SK-N-MC (cell line): Measurements from ENCODE around the gene ZNF576.

Source experiments
- DNase-seq: peaks from one replicate; pipeline ENCODE4 v3.0.0-alpha.2; 2011; ENCODE audit warnings: low read depth, low spot score
- H3K27ac ChIP-seq: fragments of 200-600 bp; sonication (generic); 2 replicates; pipeline ENCODE4 v1.5.1; 2016; ENCODE audit warnings: mixed run types
- H3K36me3 ChIP-seq: fragments of 200-600 bp; sonication (generic); 2 replicates; pipeline ENCODE4 v1.6.1; 2017; ENCODE audit warnings: antibody characterized with exemption, low read length, mixed read lengths; ENCODE audit not compliant: insufficient read depth
- H3K4me3 ChIP-seq: fragments of 200-600 bp; sonication (generic); 2 replicates; pipeline ENCODE4 v1.5.1; 2016
- H3K9ac ChIP-seq: fragments of 200-600 bp; sonication (generic); 2 replicates; pipeline ENCODE4 v1.8.0; 2017; ENCODE audit warnings: mixed run types, mixed read lengths; ENCODE audit not compliant: insufficient read length
- H3K9me3 ChIP-seq: fragments of 200-600 bp; sonication (generic); 2 replicates; pipeline ENCODE4 v1.6.1; 2017; ENCODE audit warnings: low read depth, mild to moderate bottlenecking, antibody characterized with exemption, low read length, moderate library complexity, mixed read lengths
- EZH2 ChIP-seq: fragments of 200-600 bp; sonication (generic); IDR thresholded peaks from one replicate; pipeline ENCODE4 v1.6.1; 2017; ENCODE audit warnings: antibody characterized with exemption
- FOXP2 ChIP-seq: optimal IDR thresholded peaks from 2 replicates; pipeline ENCODE3; 2011; ENCODE audit warnings: mild to moderate bottlenecking, moderate library complexity; ENCODE audit not compliant: insufficient read depth; ENCODE audit errors: extremely low read length, control extremely low read depth
- POLR2AphosphoS5 ChIP-seq: IDR thresholded peaks from 2 replicates; pipeline ENCODE4 v1.6.1; 2012; ENCODE audit warnings: mild to moderate bottlenecking, low read depth, low read length, borderline replicate concordance

ZNF576 gene

DNA sequence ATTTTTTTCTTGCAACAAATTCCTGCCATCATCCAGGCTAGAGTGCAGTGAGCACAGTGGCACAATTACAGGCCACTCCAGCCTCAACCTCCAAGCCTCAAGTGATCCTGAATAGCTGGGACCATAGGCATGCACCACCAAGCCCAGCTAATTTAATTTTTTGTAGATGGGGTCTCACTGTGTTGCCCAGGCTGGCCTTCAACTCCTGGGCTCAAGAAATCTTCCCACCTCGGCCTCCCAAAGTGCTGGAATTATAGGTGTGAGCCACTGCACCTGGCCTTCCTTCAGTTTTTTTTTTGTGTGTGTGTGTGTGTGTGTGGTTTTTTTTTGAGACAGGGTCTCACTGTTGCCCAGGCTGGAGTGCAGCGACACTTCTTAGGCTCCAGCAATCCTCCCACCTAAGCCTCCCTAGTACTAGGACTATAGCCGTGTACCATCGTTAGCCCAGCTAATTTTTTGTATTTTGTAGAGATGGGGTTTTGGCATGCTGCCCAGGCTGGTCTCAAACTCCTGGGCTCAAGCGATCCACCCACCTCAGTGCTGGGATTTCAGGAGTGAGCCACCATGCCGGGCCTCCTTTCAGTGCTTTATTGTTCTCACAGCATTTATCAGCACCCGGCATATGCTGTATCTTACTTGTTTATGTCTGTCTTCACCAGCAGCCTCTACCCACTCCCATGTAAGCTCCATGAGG, 9.6 kb downstream of the ZNF576 start:
- Histone ChIP-seq H3K9me3 (no peaks in the 10 kb centered on the region), H3K36me3 (peaks cover 19% of the 10 kb centered on the region; the same call in 1 of the 2 replicates), H3K4me3 (no peak overlapping the region), H3K27ac (no peak overlapping the region), H3K9ac (no peak overlapping the region)
- DNase-seq, result no peak
- no peak for TF ChIP-seq EZH2
- no peak for TF ChIP-seq FOXP2
- TF ChIP-seq POLR2AphosphoS5, result no peak

DNA sequence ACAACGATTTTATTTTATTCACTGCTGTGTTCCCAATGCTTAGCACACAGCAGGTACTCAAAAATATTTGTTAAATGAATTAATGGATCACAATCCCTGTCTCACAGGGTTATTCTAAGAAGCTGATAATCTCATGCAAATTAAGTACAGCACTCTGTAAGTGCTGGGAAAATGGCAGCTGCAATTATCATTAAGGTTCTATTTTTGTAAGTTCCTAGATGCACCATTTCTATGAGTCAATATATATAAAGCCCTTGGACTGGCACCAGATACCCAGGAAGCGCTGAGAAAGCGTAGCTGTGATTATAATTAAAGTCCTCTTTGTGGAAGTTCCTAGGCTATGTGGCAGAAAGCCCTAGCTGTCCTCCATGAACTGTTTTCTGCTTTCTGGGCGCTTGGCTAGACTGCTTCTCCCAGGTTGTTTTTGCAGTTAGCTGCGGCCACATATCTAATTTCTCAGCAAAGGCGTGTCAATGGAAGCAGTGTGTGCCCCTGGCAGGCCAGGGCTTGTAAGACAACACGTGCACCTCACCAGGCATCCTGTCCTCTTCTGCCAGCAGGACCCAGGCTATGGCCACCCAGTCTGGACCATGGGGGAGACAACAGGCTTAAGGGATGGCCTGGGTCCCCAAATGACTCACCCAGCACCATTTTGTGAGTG, 10.3 kb downstream of the ZNF576 start:
- H3K36me3 ChIP-seq, result peaks cover 16% of the 10 kb centered on the region; the same call in 1 of the 2 replicates
- no peaks in the 10 kb centered on the region for H3K9me3 ChIP-seq
- no peak overlapping the region for H3K27ac ChIP-seq

DNA sequence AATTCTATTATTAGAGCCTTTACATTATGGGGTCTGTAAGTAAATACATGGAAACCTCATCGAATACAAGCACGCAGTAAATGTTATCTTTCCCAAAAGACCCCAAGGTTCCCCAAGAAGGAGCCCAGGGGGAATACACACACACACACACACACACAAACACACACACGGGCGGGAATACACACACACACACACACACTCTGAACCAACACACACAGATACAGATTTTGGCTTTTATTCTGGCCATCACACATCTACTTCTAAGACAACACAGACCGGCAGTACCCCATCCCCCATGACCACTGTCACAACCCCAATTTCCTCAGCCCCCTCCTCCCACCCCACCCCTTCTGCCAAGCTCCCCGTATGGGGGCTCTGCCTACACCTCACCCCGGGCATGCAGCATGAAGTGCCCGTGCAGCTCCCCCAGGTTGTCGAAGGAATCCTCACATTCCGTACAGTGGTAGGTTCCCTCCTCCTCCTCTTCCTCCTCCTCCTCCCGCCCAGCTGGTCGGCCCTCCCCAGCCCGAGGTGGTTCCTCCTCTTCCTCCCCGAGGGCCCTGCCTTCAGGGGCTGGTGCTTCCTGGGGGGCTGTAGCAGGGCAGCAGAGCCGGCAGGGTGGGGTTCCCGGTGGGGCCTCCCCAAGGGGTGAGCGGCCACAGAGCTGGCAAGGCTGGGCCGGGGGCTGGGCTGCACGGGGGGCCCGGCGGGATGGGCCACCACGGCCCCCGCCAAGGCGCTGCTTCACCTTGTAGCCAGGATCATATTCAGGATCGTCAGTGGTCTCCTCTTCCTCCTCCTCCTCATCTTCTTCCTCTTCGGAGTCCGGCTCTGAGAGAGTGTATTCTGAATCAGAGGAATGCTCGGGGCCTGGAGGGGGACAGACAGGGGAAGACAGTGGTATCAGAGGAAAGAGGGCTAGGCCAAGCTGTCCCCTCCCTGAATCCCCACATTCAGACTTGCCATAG, 11.1 kb downstream of the ZNF576 start:
- TF ChIP-seq POLR2AphosphoS5, result no peak
- no peak for TF ChIP-seq FOXP2
- TF ChIP-seq EZH2, result no peak
- no peak overlapping the region for H3K27ac ChIP-seq

More for the DNA sequence above, 10.3 kb downstream of the ZNF576 start:
- no peak for TF ChIP-seq EZH2
- no peak for TF ChIP-seq POLR2AphosphoS5
- no peak for TF ChIP-seq FOXP2
- Histone ChIP-seq H3K9ac (no peak overlapping the region), H3K4me3 (no peak overlapping the region)
- no peak for DNase-seq

GRCh38 chr19:43609872-43610271, 13.5 kb downstream of the ZNF576 start:
- H3K36me3 ChIP-seq, result peaks cover 34% of the 10 kb centered on the region; the same call in 1 of the 2 replicates
- no peak overlapping the region for H3K9ac ChIP-seq
- TF ChIP-seq POLR2AphosphoS5, result no peak
- TF ChIP-seq FOXP2, result no peak
- no peak for TF ChIP-seq EZH2
- no peak overlapping the region for H3K27ac ChIP-seq
- H3K4me3 ChIP-seq, result no peak overlapping the region
- H3K9me3 ChIP-seq, result no peaks in the 10 kb centered on the region
- no peak for DNase-seq

More for the DNA sequence above, 11.1 kb downstream of the ZNF576 start:
- no peak for DNase-seq
- H3K36me3 ChIP-seq, result peaks cover 24% of the 10 kb centered on the region; the same call in 1 of the 2 replicates
- no peak overlapping the region for H3K4me3 ChIP-seq
- H3K9ac ChIP-seq, result no peak overlapping the region
- no peaks in the 10 kb centered on the region for H3K9me3 ChIP-seq

GRCh38 chr19:43610493-43610892, 14.1 kb downstream of the ZNF576 start:
- peaks cover 34% of the 10 kb centered on the region; the same call in 1 of the 2 replicates for H3K36me3 ChIP-seq
- TF ChIP-seq EZH2 (no peak), POLR2AphosphoS5 (no peak), FOXP2 (no peak)
- DNase-seq, result no peak
- H3K9me3 ChIP-seq, result no peaks in the 10 kb centered on the region
- no peak overlapping the region for H3K4me3 ChIP-seq
- H3K27ac ChIP-seq, result 0 out of 2 replicates have a peak overlapping the region, but pooled peaks have one; percentile 31
- no peak overlapping the region for H3K9ac ChIP-seq

- Histone ChIP-seq H3K4me3 (no peak within 1 kb of the TSS), H3K36me3 (peaks cover 34% of the 10 kb centered on the region; the same call in 1 of the 2 replicates), H3K9ac (no peak within 1 kb of the TSS), H3K27ac (peak within 1 kb of the TSS; percentile 25; the same call in 1 of the 2 replicates), H3K9me3 (no peaks in the 10 kb centered on the region)
- TF ChIP-seq EZH2, result no peak
- no peak for TF ChIP-seq POLR2AphosphoS5
- no peak for TF ChIP-seq FOXP2
- no peak for DNase-seq
Observed at GRCh38 chr19:43611788-43612187, 15.4 kb downstream of the ZNF576 start, which contains the start of gene SRRM5. Gene SRRM5, plus strand, starts transcription at chr19:43612088. Its CDS starts 34 bp downstream, at chr19:43612122.

- Histone ChIP-seq H3K9me3 (no peaks in the 10 kb centered on the region), H3K9ac (no peak overlapping the region), H3K27ac (no peak overlapping the region), H3K4me3 (no peak overlapping the region), H3K36me3 (peaks cover 28% of the 10 kb centered on the region; the same call in 1 of the 2 replicates)
- no peak for DNase-seq
- no peak for TF ChIP-seq EZH2
- TF ChIP-seq POLR2AphosphoS5, result no peak
- no peak for TF ChIP-seq FOXP2
Observed at GRCh38 chr19:43612374-43612773, 16.0 kb downstream of the ZNF576 start.
